ENCODE results near the gene FAM72A. TPM values are rescaled to one million over a fixed set of nuclear protein-coding genes. Genes with fewer than 3 reads are reported as not detected.
A peak's percentile ranks its signal among the peaks of the same experiment; 100 is the strongest.
"Not testable (repeated sequence)": the region's sequence is repeated elsewhere in the genome, so short reads cannot be mapped to it uniquely, and the experiment has no call there.

The FAM72A gene
- total RNA-seq, 1 donor from 2014 or later, result 1.5 TPM

DNA sequence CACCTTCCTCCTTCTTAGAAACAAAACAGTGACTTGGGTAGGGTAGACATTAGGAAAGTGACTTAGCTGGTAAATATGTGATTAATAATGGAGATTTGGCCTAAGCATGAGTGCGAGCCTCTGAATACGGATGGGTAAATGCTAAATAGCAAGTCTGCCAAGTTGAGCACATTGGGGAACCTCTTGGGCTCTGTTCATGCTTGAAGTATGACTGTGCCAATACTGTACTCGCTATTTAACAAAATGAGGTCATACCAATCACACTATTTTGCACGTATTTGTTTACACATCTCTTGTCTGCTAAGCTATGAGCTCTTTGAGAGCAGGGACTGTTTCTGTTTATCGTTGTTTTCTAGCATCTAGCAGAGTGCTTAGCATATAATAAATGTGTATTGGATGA is 24.2 kb upstream of the FAM72A start:
- not testable (repeated sequence) for H3K36me3 Mint-ChIP-seq (ENCODE audit: unreplicated experiment); DNase-seq; H3K4me3 Mint-ChIP-seq (ENCODE audit: unreplicated experiment); H3K4me1 Mint-ChIP-seq (ENCODE audit: low read depth, unreplicated experiment); H3K27me3 Mint-ChIP-seq (ENCODE audit: unreplicated experiment); H3K9me3 Mint-ChIP-seq (ENCODE audit: unreplicated experiment); H3K27ac Mint-ChIP-seq (ENCODE audit: unreplicated experiment)

DNA sequence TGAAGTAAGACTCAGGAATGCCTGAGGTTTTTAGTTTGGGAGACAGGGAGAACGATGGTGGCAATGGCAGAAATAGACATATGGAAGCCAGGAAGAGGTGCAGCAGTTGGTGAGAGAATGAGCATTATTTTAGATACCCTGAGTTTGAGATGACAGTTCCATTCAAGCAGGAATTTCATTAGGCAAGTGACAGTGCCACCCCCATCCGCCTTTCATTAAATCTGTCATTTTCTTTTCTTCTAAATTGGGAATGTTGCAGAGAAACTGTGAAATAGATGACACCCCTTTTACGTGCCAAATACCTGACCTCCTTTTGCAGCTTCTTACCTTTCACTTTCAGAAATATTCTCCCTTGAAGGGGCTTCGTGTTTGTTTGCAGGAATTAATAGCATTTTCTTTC is 22.7 kb upstream of the FAM72A start:
- not testable (repeated sequence) for H3K27me3 Mint-ChIP-seq (ENCODE audit: unreplicated experiment); H3K27ac Mint-ChIP-seq (ENCODE audit: unreplicated experiment); H3K36me3 Mint-ChIP-seq (ENCODE audit: unreplicated experiment); H3K9me3 Mint-ChIP-seq (ENCODE audit: unreplicated experiment); H3K4me3 Mint-ChIP-seq (ENCODE audit: unreplicated experiment); DNase-seq; H3K4me1 Mint-ChIP-seq (ENCODE audit: low read depth, unreplicated experiment)

DNA sequence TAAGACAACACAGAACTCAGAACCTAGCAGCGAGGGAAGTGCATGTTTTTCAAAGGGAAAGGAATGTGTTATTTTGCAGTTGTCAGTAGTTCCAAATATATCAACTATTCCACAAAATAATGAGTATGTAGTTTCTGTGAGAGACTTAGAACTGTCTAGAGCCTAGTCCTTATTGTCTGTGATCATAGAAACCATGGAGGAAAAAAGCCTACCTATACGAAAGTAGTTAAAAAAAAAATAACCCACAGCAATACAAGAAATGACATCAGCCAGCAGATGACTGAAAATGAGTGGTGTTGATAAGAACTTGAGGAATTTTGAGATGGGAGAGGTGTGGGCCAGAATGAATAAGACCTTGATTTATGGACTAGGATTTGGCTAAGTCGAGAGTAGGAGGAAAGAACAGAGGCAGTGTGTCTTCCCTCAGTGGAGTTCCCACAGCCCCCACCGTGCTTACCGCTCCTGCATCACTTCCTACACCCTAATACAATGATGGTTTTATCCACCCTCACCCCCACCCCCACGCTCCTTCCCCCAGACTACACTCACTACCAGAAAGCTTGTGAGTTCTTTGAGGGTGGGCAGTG is 21.6 kb upstream of the FAM72A start:
- H3K4me1 Mint-ChIP-seq (ENCODE audit: low read depth, unreplicated experiment); H3K27ac Mint-ChIP-seq (ENCODE audit: unreplicated experiment); H3K27me3 Mint-ChIP-seq (ENCODE audit: unreplicated experiment); H3K36me3 Mint-ChIP-seq (ENCODE audit: unreplicated experiment); H3K9me3 Mint-ChIP-seq (ENCODE audit: unreplicated experiment); H3K4me3 Mint-ChIP-seq (ENCODE audit: unreplicated experiment); DNase-seq: not testable (repeated sequence)

DNA sequence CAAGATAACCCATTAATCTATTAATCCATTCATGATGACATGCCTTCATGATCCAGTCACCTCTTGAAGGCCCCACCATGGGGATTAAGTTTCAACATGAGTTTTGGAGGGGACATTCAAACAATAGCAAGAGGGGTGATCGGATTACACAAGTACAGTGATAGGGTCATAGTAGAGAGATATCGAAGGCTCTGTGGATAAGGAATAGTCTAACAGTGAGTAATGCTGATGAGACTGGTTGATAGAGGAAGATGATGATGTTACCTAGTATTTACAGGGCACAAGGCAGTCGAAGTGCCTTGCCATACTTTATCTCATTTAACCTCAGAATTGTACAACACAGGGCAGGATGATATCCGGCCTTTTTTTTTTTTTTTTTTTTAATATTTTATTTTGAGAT is 18.9 kb upstream of the FAM72A start:
- H3K4me3 Mint-ChIP-seq (ENCODE audit: unreplicated experiment); H3K27ac Mint-ChIP-seq (ENCODE audit: unreplicated experiment); H3K36me3 Mint-ChIP-seq (ENCODE audit: unreplicated experiment); H3K27me3 Mint-ChIP-seq (ENCODE audit: unreplicated experiment); DNase-seq; H3K4me1 Mint-ChIP-seq (ENCODE audit: low read depth, unreplicated experiment); H3K9me3 Mint-ChIP-seq (ENCODE audit: unreplicated experiment): not testable (repeated sequence)

- not testable (repeated sequence) for DNase-seq
Observed at GRCh38 chr1:206220332-206221000, 17.8 kb upstream of the FAM72A start.

GRCh38 chr1:206219514-206220331 is 17.1 kb upstream of the FAM72A start:
- H3K36me3 Mint-ChIP-seq (ENCODE audit: unreplicated experiment); DNase-seq: not testable (repeated sequence)

More at GRCh38 chr1:206220332-206221000, 17.8 kb upstream of the FAM72A start:
- not testable (repeated sequence) for H3K4me3 Mint-ChIP-seq (ENCODE audit: unreplicated experiment); H3K27ac Mint-ChIP-seq (ENCODE audit: unreplicated experiment); H3K4me1 Mint-ChIP-seq (ENCODE audit: low read depth, unreplicated experiment); H3K27me3 Mint-ChIP-seq (ENCODE audit: unreplicated experiment); H3K36me3 Mint-ChIP-seq (ENCODE audit: unreplicated experiment); H3K9me3 Mint-ChIP-seq (ENCODE audit: unreplicated experiment)

GRCh38 chr1:206218765-206219164 is 16.1 kb upstream of the FAM72A start:
- not testable (repeated sequence) for DNase-seq; H3K4me3 Mint-ChIP-seq (ENCODE audit: unreplicated experiment); H3K27me3 Mint-ChIP-seq (ENCODE audit: unreplicated experiment); H3K9me3 Mint-ChIP-seq (ENCODE audit: unreplicated experiment); H3K27ac Mint-ChIP-seq (ENCODE audit: unreplicated experiment); H3K4me1 Mint-ChIP-seq (ENCODE audit: low read depth, unreplicated experiment); H3K36me3 Mint-ChIP-seq (ENCODE audit: unreplicated experiment)

More at GRCh38 chr1:206219514-206220331, 17.1 kb upstream of the FAM72A start:
- H3K9me3 Mint-ChIP-seq (ENCODE audit: unreplicated experiment); H3K27me3 Mint-ChIP-seq (ENCODE audit: unreplicated experiment); H3K27ac Mint-ChIP-seq (ENCODE audit: unreplicated experiment); H3K4me3 Mint-ChIP-seq (ENCODE audit: unreplicated experiment); H3K4me1 Mint-ChIP-seq (ENCODE audit: low read depth, unreplicated experiment): not testable (repeated sequence)

DNA sequence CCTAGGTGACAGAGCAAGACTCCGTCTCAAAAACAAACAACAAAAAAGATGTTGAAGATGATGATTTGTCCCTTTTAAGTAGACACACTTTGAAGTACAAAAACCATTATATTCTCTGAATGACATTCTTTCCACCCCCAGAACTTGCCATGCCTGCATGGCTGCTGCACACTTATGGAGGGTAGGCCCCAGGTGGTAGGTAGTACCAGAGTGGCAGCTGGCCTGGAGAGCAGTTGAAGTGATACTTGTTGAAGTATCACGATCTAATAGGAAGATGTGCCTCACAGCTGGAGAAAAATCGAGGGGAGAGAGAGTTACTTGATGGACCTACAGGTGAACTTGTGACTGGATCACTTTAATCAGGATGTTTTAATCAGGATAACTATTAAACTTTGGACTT is 15.6 kb upstream of the FAM72A start:
- not testable (repeated sequence) for DNase-seq; H3K9me3 Mint-ChIP-seq (ENCODE audit: unreplicated experiment); H3K27me3 Mint-ChIP-seq (ENCODE audit: unreplicated experiment); H3K36me3 Mint-ChIP-seq (ENCODE audit: unreplicated experiment); H3K4me1 Mint-ChIP-seq (ENCODE audit: low read depth, unreplicated experiment); H3K4me3 Mint-ChIP-seq (ENCODE audit: unreplicated experiment); H3K27ac Mint-ChIP-seq (ENCODE audit: unreplicated experiment)

DNA sequence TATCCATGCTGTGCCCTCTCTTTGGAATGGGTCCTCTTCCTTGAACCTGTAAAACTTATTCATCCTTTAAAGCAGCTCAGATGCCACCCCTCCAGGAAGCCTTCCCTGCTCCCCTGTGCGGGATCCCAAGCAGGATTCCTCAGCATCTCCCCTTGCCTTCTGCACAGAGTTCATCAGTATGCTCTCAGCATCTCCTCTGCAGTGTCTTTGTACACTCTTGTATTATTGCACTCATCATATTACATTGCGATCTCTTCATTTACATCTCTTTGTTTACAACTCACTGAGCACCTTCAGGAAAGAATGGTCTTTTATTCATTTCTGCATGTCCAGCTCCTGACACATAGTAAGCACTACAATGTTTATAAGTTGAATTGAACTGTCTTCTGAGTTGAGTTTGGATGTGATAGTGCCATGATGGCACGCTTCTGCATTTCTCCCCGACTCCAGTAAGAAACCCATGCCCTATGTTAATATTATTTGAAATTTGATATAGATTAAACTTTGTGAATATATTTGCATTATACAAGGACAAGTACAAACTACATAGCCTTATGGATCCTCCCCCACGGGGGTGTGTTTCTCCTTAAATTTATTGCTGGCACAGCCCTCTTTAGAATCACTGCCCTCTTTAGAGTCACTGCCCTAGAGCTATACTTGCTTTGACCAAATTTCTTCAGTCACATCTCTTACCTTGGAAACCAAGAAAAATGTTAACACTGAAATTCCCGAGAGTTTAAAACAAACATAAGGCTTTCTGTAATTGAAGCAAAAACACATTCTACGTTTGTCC is 13.2 kb upstream of the FAM72A start:
- H3K4me3 Mint-ChIP-seq (ENCODE audit: unreplicated experiment); H3K27me3 Mint-ChIP-seq (ENCODE audit: unreplicated experiment); H3K4me1 Mint-ChIP-seq (ENCODE audit: low read depth, unreplicated experiment); H3K36me3 Mint-ChIP-seq (ENCODE audit: unreplicated experiment); H3K9me3 Mint-ChIP-seq (ENCODE audit: unreplicated experiment); DNase-seq; H3K27ac Mint-ChIP-seq (ENCODE audit: unreplicated experiment): not testable (repeated sequence)

DNA sequence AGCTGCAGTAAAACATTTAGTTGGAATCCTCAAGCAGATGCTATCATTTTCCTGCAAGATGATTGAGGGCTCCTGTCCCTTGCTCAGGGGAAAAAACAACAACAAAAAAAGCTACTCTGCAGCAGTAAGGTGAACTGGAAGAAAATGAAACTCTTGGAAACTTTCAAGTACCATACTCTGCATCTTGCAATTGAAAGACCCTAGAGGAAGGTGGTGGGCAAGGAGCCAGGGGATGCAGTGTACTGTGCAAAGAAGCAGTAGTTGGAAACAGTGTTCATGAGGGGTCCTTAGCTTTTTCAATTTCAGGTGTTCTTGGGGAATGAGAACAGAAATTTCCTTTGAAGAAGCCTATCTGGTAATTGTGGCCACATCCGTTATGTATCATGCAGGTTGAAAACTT is 8.2 kb upstream of the FAM72A start:
- not testable (repeated sequence) for DNase-seq; H3K4me3 Mint-ChIP-seq (ENCODE audit: unreplicated experiment); H3K27ac Mint-ChIP-seq (ENCODE audit: unreplicated experiment); H3K27me3 Mint-ChIP-seq (ENCODE audit: unreplicated experiment); H3K36me3 Mint-ChIP-seq (ENCODE audit: unreplicated experiment); H3K9me3 Mint-ChIP-seq (ENCODE audit: unreplicated experiment); H3K4me1 Mint-ChIP-seq (ENCODE audit: low read depth, unreplicated experiment)

DNA sequence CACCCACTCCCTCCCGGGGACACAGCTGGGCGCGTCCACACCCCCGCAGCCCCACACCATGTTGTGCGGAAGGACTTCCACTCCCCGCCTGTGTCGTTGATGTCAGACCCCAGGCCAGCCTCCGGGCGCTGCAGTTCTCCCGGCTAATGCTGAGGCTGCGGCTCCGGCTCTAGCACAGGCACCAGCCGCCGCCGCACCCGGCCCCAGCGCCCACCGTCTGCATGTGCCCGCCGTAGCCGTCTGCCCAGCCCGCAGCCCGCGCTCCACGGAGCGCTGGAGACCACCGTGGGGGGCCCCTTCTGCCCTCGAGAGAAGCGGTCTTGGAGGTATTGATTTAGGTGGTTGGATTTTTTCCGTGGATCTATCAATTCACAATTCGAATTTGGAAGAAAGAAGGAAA is 2.9 kb upstream of the FAM72A start:
- DNase-seq, result peak; percentile 68
- H3K36me3 Mint-ChIP-seq (ENCODE audit: unreplicated experiment); H3K4me1 Mint-ChIP-seq (ENCODE audit: low read depth, unreplicated experiment); H3K9me3 Mint-ChIP-seq (ENCODE audit: unreplicated experiment); H3K27ac Mint-ChIP-seq (ENCODE audit: unreplicated experiment); H3K4me3 Mint-ChIP-seq (ENCODE audit: unreplicated experiment); H3K27me3 Mint-ChIP-seq (ENCODE audit: unreplicated experiment): not testable (repeated sequence)

GRCh38 chr1:206204871-206205270 is 2.2 kb upstream of the FAM72A start:
- peak; percentile 16 for DNase-seq
- H3K27me3 Mint-ChIP-seq (ENCODE audit: unreplicated experiment); H3K9me3 Mint-ChIP-seq (ENCODE audit: unreplicated experiment): not testable (repeated sequence)

More at GRCh38 chr1:206204871-206205270, 2.2 kb upstream of the FAM72A start:
- H3K4me1 Mint-ChIP-seq (ENCODE audit: low read depth, unreplicated experiment); H3K27ac Mint-ChIP-seq (ENCODE audit: unreplicated experiment); H3K36me3 Mint-ChIP-seq (ENCODE audit: unreplicated experiment): not testable (repeated sequence)
- H3K4me3 Mint-ChIP-seq (ENCODE audit: unreplicated experiment), result peak overlapping the region; percentile 86

Measured in glutamatergic neuron (in vitro differentiated cells).